GM21786 (cell line): Measurements from ENCODE around the gene RNF7.
A peak's percentile ranks its signal among the peaks of the same experiment; 100 is the strongest.
"Not testable (repeated sequence)": the region's sequence is repeated elsewhere in the genome, so short reads cannot be mapped to it uniquely, and the experiment has no call there.

ENCODE experiments used
- ATAC-seq: cut with Tn5 transposase; IDR thresholded peaks from one replicate; pipeline ENCODE4 v1.9.1; 2021; ENCODE audit not compliant: unreplicated experiment

RNF7 gene

DNA sequence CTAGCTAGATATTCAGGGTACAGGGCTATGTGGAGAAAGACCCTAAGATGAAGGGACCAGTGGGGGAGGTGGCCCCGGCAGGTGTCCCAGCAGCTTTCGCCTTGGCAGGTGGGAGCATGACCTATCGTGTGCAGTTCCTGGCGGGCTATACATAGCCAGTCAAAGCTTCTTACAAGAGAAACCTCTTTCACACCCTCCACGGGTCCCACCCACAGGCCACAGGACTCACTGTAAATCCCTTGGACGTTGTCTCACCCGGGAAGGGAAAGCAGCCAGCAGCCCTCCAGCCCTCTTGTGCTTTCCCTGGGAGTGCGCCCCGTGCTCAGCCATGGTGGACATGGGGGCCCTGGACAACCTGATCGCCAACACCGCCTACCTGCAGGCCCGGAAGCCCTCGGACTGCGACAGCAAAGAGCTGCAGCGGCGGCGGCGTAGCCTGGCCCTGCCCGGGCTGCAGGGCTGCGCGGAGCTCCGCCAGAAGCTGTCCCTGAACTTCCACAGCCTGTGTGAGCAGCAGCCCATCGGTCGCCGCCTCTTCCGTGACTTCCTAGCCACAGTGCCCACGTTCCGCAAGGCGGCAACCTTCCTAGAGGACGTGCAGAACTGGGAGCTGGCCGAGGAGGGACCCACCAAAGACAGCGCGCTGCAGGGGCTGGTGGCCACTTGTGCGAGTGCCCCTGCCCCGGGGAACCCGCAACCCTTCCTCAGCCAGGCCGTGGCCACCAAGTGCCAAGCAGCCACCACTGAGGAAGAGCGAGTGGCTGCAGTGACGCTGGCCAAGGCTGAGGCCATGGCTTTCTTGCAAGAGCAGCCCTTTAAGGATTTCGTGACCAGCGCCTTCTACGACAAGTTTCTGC lies 40.1 kb downstream of the RNF7 start:
- no peak for ATAC-seq

DNA sequence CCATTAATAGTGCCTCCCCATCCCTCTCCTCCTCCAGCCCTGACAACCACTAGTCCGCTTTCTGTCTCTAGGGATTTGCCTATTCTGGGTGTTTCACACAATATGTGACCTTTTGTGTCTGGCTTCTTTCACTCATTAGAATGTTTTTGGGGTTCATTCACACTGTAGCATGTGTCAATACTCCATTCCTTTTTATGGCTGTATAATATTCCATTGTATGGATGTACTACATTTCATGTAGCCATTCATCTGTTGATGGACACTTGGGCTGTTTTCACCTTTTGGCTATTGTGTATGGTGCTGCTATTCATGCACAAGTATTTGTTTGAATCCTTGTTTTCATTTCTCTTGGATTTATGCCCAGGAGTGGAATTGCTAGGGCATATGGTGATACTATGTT lies 41.6 kb downstream of the RNF7 start:
- ATAC-seq, result no peak

DNA sequence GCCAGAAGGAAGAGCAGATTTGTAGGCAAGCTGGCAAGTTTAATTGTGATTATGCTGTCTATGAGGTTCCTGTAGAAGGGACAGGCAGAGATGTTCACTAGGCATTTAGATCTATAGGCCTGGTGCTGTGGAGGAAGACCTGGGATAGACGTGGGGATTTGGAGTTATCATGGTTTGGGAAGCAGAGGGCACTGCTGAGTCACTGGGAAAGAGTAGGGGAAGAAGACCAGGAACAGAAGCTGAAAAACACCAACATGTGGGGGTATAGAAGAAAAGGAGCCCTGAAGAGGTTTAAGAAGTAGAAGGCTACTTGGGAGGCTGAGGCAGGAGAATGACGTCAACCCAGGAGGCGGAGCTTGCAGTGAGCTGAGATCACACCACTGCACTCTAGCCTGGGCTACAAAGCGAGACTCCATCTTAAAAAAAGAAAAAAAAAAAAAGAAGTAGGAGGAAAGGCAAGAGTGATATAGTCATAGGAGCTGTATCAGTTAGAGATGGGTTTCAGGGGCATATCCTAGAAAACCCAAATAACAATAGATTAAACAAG lies 44.4 kb downstream of the RNF7 start:
- ATAC-seq, result no peak

GRCh38 chr3:141783632-141784031 lies 45.5 kb downstream of the RNF7 start:
- ATAC-seq, result no peak

- ATAC-seq, result no peak
Observed at GRCh38 chr3:141784096-141784495, 46.0 kb downstream of the RNF7 start.

- ATAC-seq, result no peak
Observed at GRCh38 chr3:141784531-141784930, 46.4 kb downstream of the RNF7 start.

GRCh38 chr3:141788149-141788548 lies 50.1 kb downstream of the RNF7 start:
- no peak for ATAC-seq

- ATAC-seq, result not testable (repeated sequence)
Observed at GRCh38 chr3:141788750-141789149, 50.7 kb downstream of the RNF7 start.

DNA sequence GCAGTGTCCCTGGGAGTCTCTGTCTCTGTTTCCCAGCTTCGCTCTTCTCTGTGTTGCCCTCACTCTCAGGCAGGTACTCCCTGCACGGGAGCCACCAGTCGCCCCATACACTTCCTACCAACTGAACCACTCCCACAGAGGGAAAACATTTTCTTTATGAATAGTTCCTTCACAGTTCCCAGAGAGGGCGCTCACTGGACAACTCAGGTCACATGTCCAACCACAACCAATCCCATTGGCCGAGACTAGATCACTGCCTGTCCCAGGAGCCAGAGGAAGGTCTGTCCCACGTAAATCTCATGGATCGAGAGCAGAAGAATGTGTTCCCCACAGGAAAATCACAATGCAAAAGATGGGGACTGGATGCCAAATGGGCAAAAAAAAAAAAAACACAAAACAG lies 51.2 kb downstream of the RNF7 start:
- no peak for ATAC-seq

GRCh38 chr3:141790171-141790570 lies 52.1 kb downstream of the RNF7 start:
- ATAC-seq, result no peak

DNA sequence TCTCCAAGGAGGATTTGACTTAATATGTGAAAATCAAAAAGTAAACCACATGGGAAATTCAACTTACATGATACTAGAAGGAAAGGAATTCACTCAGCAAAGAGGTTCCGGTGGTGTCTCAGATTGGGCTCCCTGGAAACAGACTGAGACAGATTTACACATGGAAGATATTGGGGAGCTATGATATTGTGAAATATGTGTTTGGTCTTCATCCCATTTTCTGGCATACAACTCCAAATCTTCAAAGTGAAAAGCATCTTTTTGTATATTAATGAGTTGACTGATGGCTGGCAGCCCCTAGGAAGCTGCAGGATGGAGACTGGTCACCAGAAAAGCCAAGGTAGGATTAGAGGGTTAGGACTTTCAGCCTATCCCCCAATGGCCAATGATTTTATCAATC lies 54.4 kb downstream of the RNF7 start:
- ATAC-seq, result no peak

GRCh38 chr3:141793476-141794260 lies 55.6 kb downstream of the RNF7 start:
- ATAC-seq, result no peak

DNA sequence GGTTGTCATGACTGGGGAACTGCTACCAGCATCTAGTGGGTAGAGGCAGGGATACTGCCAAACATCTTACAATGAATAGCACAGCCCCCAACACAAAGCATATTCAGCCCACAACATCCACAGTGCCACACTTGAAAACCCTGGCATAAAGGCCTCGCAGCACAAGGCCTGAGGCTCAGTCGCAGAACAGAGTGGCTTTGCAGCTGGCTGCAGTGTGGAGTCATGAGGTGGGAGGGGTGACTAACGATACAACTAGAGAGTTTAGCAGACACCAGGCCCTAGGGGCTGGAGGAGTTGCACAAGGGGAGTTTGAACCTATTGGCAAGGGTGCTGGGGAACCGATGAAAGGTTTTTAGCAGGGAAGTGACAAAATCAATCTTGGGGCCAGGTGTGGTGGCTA lies 57.2 kb downstream of the RNF7 start:
- no peak for ATAC-seq

GRCh38 chr3:141795741-141796080 lies 57.6 kb downstream of the RNF7 start:
- ATAC-seq, result no peak

DNA sequence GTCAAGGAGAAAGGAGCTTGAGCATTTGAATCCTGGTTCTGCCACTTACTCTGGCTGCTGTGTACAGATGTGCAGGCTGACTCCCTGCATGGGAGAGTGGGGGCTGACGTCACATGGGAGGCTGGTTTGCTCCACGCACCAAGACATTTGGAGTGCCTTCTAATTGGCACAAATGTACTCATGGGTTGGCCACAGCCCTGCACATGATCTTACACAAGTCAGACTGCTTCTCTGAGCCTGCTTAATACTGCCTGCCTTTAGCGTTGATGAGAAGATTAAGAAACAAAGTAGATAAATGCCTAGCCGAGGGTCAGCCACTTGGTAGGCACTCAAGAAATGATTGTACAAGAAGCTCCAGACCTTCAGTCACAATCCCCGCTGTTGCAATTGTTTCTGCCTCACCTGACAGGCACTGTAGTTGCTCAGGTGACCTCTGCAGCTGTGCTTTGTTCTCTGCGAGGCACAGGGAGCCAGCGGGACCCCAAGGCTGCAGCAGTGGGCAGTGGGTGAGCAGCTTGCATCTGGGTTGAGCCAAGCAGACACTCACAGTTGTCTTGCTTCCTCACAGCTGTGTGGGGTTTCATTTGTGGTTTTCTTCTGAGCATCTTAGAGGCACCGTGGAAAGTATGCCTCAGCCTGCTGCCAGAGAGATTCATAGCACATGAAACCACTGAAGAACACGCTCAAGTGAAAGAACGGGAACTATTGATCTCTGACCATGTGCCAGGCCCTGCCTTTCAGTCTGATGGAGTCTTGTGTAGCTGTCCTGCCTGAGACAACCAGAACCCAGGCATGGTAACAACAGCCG lies 58.2 kb downstream of the RNF7 start:
- ATAC-seq, result peak; percentile 96
